IPS-15b (cell line): ENCODE results near the gene TALDO1.

Source experiments
- H3K27me3 ChIP-seq: one replicate; pipeline ENCODE4 v1.6.1; 2013; ENCODE audit warnings: low read length; ENCODE audit not compliant: control insufficient read depth, insufficient read depth
- H3K36me3 ChIP-seq: one replicate; pipeline ENCODE4 v1.6.1; 2013; ENCODE audit warnings: low read length; ENCODE audit not compliant: control insufficient read depth, insufficient read depth
- H3K4me1 ChIP-seq: one replicate; pipeline ENCODE4 v1.6.1; 2013; ENCODE audit warnings: mild to moderate bottlenecking, low read length; ENCODE audit not compliant: control insufficient read depth, insufficient read depth
- H3K4me3 ChIP-seq: one replicate; pipeline ENCODE4 v1.5.1; 2013; ENCODE audit warnings: low read depth, low read length
- H3K9ac ChIP-seq: one replicate; pipeline ENCODE4 v1.6.1; 2013; ENCODE audit warnings: low read depth, mild to moderate bottlenecking, low read length
- H3K9me3 ChIP-seq: one replicate; pipeline ENCODE4 v1.6.1; 2013; ENCODE audit warnings: mild to moderate bottlenecking, low read length; ENCODE audit not compliant: control insufficient read depth, insufficient read depth

Gene TALDO1

DNA sequence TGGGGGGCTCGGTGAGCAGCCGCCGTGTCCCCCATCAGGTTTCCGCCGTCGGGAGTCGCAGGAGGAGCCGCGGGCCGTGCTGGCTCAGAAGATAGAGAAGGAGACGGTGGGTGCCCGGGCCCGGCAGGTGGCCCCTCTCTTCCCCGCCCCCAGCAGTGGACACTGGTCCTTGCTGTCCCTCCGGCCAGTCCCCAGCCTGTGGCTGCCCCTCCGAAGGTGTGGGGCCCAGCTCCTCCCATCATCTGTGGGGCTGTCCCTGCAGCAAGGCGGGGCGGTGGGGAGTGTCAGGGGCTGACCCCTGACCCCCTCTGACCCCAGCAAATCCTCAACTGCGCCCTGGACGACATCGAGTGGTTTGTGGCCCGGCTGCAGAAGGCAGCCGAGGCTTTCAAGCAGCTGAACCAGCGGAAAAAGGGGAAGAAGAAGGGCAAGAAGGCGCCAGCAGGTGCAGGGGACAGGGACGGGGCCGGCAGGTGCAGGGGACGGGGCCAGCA, 26.0 kb upstream of the TALDO1 start:
- Histone ChIP-seq H3K9ac (no peak overlapping the region), H3K9me3 (no peaks in the 10 kb centered on the region), H3K36me3 (peaks cover 3% of the 10 kb centered on the region), H3K4me1 (peaks cover 5% of the 10 kb centered on the region), H3K4me3 (no peak overlapping the region), H3K27me3 (no peaks in the 10 kb centered on the region)

DNA sequence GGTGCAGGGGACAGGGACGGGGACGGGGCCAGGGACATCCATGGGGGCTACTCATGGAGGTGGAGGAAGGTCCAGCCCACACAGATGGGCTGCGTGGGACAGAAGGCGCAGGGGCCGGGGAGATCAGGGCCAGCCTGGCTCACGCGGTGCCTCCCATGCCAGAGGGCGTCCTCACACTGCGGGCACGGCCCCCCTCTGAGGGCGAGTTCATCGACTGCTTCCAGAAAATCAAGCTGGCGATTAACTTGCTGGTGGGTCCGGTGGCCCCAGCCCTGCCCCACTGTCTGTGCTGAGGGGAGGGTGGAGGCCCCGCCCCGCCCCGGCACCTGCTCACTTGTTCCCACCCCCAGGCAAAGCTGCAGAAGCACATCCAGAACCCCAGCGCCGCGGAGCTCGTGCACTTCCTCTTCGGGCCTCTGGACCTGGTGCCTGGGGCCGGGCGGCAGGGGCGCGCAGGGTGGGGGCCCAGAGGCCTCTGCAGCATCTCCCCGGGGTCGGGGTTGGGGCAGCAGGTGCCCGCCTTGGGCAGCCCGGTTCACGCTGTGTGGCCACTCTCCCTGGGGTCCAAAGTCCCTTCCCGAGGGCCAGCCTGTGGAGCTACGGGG, 25.4 kb upstream of the TALDO1 start:
- Histone ChIP-seq H3K9ac (no peak overlapping the region), H3K4me1 (peaks cover 5% of the 10 kb centered on the region), H3K27me3 (no peaks in the 10 kb centered on the region), H3K36me3 (peaks cover 3% of the 10 kb centered on the region), H3K9me3 (no peaks in the 10 kb centered on the region), H3K4me3 (no peak overlapping the region)

GRCh38 chr11:722346-722811, 24.9 kb upstream of the TALDO1 start:
- Histone ChIP-seq H3K27me3 (no peaks in the 10 kb centered on the region), H3K4me3 (no peak overlapping the region), H3K36me3 (peaks cover 3% of the 10 kb centered on the region), H3K9ac (no peak overlapping the region), H3K9me3 (no peaks in the 10 kb centered on the region), H3K4me1 (peaks cover 5% of the 10 kb centered on the region)

- H3K4me3 ChIP-seq: no peak overlapping the region
- H3K36me3 ChIP-seq: peaks cover 3% of the 10 kb centered on the region
- no peaks in the 10 kb centered on the region for H3K9me3 ChIP-seq
- no peaks in the 10 kb centered on the region for H3K27me3 ChIP-seq
- no peak overlapping the region for H3K9ac ChIP-seq
- H3K4me1 ChIP-seq: peaks cover 7% of the 10 kb centered on the region
These were observed 24.0 kb upstream of the TALDO1 start for GRCh38 chr11:723120-723883.

GRCh38 chr11:724049-724777, 23.1 kb upstream of the TALDO1 start:
- Histone ChIP-seq H3K9me3 (no peaks in the 10 kb centered on the region), H3K9ac (no peak overlapping the region), H3K27me3 (no peaks in the 10 kb centered on the region), H3K36me3 (peaks cover 3% of the 10 kb centered on the region), H3K4me1 (peaks cover 7% of the 10 kb centered on the region), H3K4me3 (no peak overlapping the region)

- Histone ChIP-seq H3K9ac (no peak overlapping the region), H3K27me3 (no peaks in the 10 kb centered on the region), H3K4me3 (peak overlapping the region; percentile 53), H3K36me3 (peaks cover 2% of the 10 kb centered on the region), H3K9me3 (no peaks in the 10 kb centered on the region), H3K4me1 (peaks cover 7% of the 10 kb centered on the region)
These were observed 22.4 kb upstream of the TALDO1 start for GRCh38 chr11:724778-725386.

DNA sequence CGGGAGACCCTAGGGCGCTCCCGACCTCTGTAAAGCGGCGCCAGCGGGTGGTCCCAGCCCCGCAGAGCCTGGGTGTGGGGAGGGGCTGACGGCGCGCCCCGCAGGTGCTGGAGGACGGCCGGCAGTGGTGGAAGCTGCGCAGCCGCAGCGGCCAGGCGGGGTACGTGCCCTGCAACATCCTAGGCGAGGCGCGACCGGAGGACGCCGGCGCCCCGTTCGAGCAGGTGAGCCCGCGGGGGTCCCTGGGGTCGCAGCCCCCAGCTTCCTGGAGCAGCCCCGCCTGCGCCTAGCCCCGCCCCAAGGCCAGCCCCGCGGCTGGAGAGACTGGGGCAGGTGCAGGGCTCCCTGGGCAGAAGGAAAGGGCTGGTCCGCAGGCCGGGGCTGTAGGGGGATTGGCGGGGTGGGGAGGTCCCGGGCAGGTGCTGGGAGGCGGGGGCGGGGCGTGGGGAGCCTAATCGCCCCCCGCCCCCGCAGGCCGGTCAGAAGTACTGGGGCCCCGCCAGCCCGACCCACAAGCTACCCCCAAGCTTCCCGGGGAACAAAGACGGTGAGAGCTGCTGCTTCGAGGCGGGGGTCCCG, 21.6 kb upstream of the TALDO1 start:
- peaks cover 5% of the 10 kb centered on the region for H3K4me1 ChIP-seq
- peak overlapping the region; percentile 53 for H3K4me3 ChIP-seq
- H3K27me3 ChIP-seq: no peaks in the 10 kb centered on the region
- H3K36me3 ChIP-seq: no peaks in the 10 kb centered on the region
- no peaks in the 10 kb centered on the region for H3K9me3 ChIP-seq
- H3K9ac ChIP-seq: no peak overlapping the region

- H3K36me3 ChIP-seq: no peaks in the 10 kb centered on the region
- H3K9me3 ChIP-seq: no peaks in the 10 kb centered on the region
- peaks cover 5% of the 10 kb centered on the region for H3K4me1 ChIP-seq
- H3K4me3 ChIP-seq: peak overlapping the region; percentile 53
- H3K27me3 ChIP-seq: no peaks in the 10 kb centered on the region
- H3K9ac ChIP-seq: no peak overlapping the region
These were observed 20.7 kb upstream of the TALDO1 start for GRCh38 chr11:726278-727220.

- Histone ChIP-seq H3K9ac (no peak overlapping the region), H3K36me3 (no peaks in the 10 kb centered on the region), H3K27me3 (no peaks in the 10 kb centered on the region), H3K4me3 (no peak overlapping the region), H3K9me3 (no peaks in the 10 kb centered on the region), H3K4me1 (peaks cover 5% of the 10 kb centered on the region)
These were observed 20.0 kb upstream of the TALDO1 start for GRCh38 chr11:727281-727701.

GRCh38 chr11:727859-728748, 19.2 kb upstream of the TALDO1 start:
- H3K9me3 ChIP-seq: no peaks in the 10 kb centered on the region
- no peaks in the 10 kb centered on the region for H3K27me3 ChIP-seq
- H3K9ac ChIP-seq: peak overlapping the region; percentile 47
- H3K4me1 ChIP-seq: peaks cover 5% of the 10 kb centered on the region
- no peak overlapping the region for H3K4me3 ChIP-seq
- H3K36me3 ChIP-seq: no peaks in the 10 kb centered on the region
